ENCODE results near the gene PLXNB1.

The PLXNB1 gene, protein sequence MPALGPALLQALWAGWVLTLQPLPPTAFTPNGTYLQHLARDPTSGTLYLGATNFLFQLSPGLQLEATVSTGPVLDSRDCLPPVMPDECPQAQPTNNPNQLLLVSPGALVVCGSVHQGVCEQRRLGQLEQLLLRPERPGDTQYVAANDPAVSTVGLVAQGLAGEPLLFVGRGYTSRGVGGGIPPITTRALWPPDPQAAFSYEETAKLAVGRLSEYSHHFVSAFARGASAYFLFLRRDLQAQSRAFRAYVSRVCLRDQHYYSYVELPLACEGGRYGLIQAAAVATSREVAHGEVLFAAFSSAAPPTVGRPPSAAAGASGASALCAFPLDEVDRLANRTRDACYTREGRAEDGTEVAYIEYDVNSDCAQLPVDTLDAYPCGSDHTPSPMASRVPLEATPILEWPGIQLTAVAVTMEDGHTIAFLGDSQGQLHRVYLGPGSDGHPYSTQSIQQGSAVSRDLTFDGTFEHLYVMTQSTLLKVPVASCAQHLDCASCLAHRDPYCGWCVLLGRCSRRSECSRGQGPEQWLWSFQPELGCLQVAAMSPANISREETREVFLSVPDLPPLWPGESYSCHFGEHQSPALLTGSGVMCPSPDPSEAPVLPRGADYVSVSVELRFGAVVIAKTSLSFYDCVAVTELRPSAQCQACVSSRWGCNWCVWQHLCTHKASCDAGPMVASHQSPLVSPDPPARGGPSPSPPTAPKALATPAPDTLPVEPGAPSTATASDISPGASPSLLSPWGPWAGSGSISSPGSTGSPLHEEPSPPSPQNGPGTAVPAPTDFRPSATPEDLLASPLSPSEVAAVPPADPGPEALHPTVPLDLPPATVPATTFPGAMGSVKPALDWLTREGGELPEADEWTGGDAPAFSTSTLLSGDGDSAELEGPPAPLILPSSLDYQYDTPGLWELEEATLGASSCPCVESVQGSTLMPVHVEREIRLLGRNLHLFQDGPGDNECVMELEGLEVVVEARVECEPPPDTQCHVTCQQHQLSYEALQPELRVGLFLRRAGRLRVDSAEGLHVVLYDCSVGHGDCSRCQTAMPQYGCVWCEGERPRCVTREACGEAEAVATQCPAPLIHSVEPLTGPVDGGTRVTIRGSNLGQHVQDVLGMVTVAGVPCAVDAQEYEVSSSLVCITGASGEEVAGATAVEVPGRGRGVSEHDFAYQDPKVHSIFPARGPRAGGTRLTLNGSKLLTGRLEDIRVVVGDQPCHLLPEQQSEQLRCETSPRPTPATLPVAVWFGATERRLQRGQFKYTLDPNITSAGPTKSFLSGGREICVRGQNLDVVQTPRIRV (N-terminal part only)

DNA sequence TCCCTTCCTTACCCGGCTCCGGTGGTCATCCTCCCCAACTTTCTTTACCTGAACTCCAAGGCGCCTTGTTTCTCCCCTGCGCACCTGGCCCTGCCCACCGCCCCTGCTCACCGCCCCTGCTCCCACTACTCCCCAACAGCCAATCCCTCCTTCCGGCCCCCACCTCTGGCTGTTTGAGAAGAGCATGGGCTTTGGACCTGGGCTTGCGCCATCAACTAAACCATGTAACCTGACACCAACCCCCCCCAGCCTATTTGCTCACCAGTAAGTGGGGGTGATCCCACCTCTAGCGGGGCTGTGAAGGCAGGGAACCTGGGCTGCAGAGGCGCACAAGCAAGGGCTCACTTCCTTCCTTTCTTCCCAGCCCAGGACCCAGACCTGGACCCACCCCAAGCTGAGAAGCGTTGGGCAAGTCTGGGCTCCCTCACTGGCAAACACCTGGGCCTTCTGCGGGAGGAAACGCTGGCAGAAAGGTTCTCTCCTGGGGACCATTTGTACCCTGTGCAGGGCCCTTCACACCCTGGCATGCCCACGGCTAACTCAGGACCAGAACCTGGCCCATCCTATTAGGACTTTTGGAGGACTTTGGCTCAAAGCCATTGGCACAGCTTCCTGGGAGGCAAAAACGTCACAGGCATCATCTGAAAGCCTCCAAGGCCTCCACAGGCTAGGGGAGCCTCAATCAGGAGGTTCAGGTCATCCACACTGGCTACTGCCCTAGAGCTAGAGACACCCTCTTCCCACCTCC lies at the start of gene PLXNB1:
TSS of gene PLXNB1 (minus strand) at position 127 of the 748 bp plus-strand sequence. CDS start 5,475 bp downstream, outside the sequence.
- Histone ChIP-seq H3K27me3 (ENCODE audit: control insufficient read depth, insufficient read depth, low read length) (no peaks in the 10 kb centered on the region), H3K4me2 (ENCODE audit: low read length) (peak within 1 kb of the TSS; percentile 79), H3K27ac (peak within 1 kb of the TSS; percentile 37), H3K36me3 (ENCODE audit: control insufficient read depth, insufficient read depth, low read length) (no peaks in the 10 kb centered on the region), H3K4me3 (ENCODE audit: low read depth, low read length) (peak within 1 kb of the TSS; percentile 65), H3K9me3 (ENCODE audit: control insufficient read depth, low read length) (no peaks in the 10 kb centered on the region), H3K9ac (peak within 1 kb of the TSS; percentile 51), H2AFZ (peak within 1 kb of the TSS; percentile 94), H3K4me1 (peaks cover 40% of the 10 kb centered on the region), H3K79me2 (peaks cover 3% of the 10 kb centered on the region)
- TF ChIP-seq, protein P1, sequence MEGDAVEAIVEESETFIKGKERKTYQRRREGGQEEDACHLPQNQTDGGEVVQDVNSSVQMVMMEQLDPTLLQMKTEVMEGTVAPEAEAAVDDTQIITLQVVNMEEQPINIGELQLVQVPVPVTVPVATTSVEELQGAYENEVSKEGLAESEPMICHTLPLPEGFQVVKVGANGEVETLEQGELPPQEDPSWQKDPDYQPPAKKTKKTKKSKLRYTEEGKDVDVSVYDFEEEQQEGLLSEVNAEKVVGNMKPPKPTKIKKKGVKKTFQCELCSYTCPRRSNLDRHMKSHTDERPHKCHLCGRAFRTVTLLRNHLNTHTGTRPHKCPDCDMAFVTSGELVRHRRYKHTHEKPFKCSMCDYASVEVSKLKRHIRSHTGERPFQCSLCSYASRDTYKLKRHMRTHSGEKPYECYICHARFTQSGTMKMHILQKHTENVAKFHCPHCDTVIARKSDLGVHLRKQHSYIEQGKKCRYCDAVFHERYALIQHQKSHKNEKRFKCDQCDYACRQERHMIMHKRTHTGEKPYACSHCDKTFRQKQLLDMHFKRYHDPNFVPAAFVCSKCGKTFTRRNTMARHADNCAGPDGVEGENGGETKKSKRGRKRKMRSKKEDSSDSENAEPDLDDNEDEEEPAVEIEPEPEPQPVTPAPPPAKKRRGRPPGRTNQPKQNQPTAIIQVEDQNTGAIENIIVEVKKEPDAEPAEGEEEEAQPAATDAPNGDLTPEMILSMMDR (IDR thresholded peaks at IDR 0.05) = no peak

DNA sequence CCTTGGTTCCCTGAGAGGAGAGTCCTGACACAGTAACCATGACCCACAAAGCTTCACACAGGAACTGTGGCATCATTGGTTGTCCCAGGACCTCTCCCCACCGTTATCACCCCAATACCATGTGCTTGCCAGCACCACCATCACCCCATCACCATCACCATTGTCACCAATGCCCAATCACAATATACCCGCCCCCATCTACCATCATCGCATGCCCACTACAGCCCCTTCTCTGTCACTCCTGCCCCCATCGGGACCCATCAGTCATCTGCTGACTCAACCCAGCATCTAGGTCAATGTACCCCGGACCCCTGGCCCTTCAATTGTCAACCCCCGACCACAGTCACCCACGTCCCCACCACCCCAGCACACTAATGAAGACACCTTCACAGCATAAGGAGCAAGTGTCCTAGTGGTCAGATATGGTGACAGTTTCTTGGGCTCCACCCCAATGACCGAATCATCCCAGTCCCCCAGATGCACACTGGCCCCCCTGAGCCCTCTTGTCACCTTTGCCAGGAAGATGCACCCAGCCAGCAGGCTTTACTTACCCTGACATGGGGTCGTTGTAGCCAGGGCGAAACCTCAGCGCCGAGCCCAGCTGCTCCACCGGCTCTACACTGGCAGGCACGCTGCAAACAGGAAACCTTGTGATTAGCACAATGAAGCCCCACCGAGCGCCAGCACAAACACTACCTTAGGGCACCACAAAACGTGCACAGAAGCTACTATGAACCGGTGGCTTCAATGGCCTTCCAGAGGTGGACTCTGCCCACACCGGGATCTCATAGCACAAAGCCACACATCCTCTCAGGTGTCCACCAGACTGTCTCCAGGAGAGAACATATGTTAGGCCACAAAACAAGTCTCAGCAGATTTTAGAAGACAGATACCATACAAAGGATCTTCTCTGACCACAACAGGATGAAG lies 49.0 kb upstream of the PLXNB1 start:
- H3K4me2 ChIP-seq (ENCODE audit: low read length) = no peak overlapping the region
- H3K27ac ChIP-seq = no peak overlapping the region
- no peaks in the 10 kb centered on the region for H3K4me1 ChIP-seq
- no peaks in the 10 kb centered on the region for H3K9me3 ChIP-seq (ENCODE audit: control insufficient read depth, low read length)
- H3K4me3 ChIP-seq (ENCODE audit: low read depth, low read length) = no peak overlapping the region
- no peak overlapping the region for H2AFZ ChIP-seq
- TF ChIP-seq, protein P1 (IDR thresholded peaks at IDR 0.05) = no peak
- H3K27me3 ChIP-seq (ENCODE audit: control insufficient read depth, insufficient read depth, low read length) = no peaks in the 10 kb centered on the region
- H3K9ac ChIP-seq = no peak overlapping the region
- peaks cover 3% of the 10 kb centered on the region for H3K79me2 ChIP-seq
- H3K36me3 ChIP-seq (ENCODE audit: control insufficient read depth, insufficient read depth, low read length) = no peaks in the 10 kb centered on the region

DNA sequence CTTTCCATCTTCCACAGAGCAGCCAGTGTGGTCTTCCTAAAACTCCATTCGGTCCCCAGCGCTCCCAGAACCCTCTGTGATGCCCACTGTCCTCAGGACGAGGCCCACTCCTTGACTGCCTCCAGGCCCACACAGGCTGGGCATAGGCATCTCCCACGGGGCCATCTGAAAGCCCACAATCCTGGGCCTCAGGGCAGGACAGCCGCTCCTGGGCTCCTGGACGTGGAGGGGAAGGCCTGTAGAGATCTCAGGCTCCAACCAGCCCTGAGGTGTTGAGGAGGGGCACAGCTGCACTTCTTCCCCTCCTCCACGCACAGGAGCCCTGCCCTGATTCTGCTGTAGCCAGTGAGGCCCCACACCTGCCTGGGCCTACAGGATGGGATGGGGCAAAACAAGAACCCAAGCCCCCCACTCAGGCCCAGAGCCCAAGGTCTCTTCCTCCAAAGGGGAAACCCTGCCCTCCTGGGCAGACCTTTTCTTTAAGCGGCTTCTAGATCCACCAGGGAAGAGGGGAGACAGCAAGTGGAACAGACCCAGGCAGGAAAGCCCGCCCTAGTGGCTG lies 48.2 kb upstream of the PLXNB1 start:
- Histone ChIP-seq H3K36me3 (ENCODE audit: control insufficient read depth, insufficient read depth, low read length) (no peaks in the 10 kb centered on the region), H3K27ac (no peak overlapping the region), H3K4me1 (no peaks in the 10 kb centered on the region), H2AFZ (no peak overlapping the region), H3K9me3 (ENCODE audit: control insufficient read depth, low read length) (no peaks in the 10 kb centered on the region), H3K4me2 (ENCODE audit: low read length) (no peak overlapping the region), H3K27me3 (ENCODE audit: control insufficient read depth, insufficient read depth, low read length) (no peaks in the 10 kb centered on the region), H3K79me2 (peaks cover 7% of the 10 kb centered on the region), H3K9ac (no peak overlapping the region), H3K4me3 (ENCODE audit: low read depth, low read length) (no peak overlapping the region)
- TF ChIP-seq, protein P1 (IDR thresholded peaks at IDR 0.05) = no peak

Measured in parathyroid adenoma (tissue), 2 donors.